HAP-1 (cell line): ENCODE data around the gene CACNA1C.

Experiments used
- DNase-seq, 2 experiments: peaks; one replicate each; pipeline ENCODE4 v3.0.0-alpha.2; 2016 to 2020; ENCODE audit warnings: low spot score in 2 of 2
- H3K27me3 ChIP-seq: fragments of 250-450 bp; sonication (Bioruptor Pico); 2 replicates; pipeline ENCODE4 v1.5.1; 2020; ENCODE audit warnings: low read depth, mild to moderate bottlenecking, moderate library complexity
- H3K36me3 ChIP-seq: fragments of 250-450 bp; sonication (Bioruptor Pico); replicated peaks from 2 replicates; pipeline ENCODE4 v1.5.1; 2020; ENCODE audit warnings: mild to moderate bottlenecking
- H3K4me1 ChIP-seq: fragments of 250-450 bp; sonication (Bioruptor Pico); 2 replicates; pipeline ENCODE4 v1.5.1; 2020; ENCODE audit warnings: mild to moderate bottlenecking
- H3K4me3 ChIP-seq: fragments of 250-450 bp; sonication (Bioruptor Pico); 2 replicates; pipeline ENCODE4 v1.5.1; 2020; ENCODE audit warnings: mild to moderate bottlenecking, moderate library complexity
- H3K9me3 ChIP-seq: fragments of 250-450 bp; sonication (Bioruptor Pico); 2 replicates; pipeline ENCODE4 v1.5.1; 2020; ENCODE audit warnings: mild to moderate bottlenecking, moderate library complexity
- in situ Hi-C: fragments of 300-500 bp; cut with MboI; formaldehyde crosslinking; loops from 3 replicates; pipeline ENCODE4 v1.14.3; 2020; ENCODE audit warnings: low sequenced_read_pairs, inconsistent platforms, mixed read lengths

The CACNA1C gene

DNA sequence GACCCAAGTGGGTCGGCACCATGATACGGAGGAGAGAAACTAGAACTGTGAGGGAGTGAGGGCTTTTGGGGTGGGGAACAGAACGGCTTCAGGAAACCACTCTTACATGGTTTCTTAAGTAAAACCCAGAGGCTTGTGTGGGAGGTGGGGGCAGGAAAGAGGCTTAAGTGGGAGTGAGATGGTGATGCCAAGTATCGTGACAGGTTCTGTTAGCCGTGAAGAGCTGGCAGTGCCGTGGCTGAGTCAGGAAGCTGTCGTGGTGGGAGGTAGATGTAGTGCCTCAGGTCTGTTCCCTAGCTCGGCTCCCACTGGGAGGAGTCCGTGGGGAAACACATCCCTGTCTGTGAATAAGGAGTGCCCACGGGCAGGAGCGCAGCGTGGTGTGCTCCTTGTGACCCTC is 556.2 kb downstream of the CACNA1C start:
- in situ Hi-C loops: no loop called here
- no peak for DNase-seq
- Histone ChIP-seq H3K4me3 (no peak overlapping the region), H3K4me1 (no peaks in the 10 kb centered on the region), H3K9me3 (no peaks in the 10 kb centered on the region), H3K36me3 (no peaks in the 10 kb centered on the region), H3K27me3 (no peaks in the 10 kb centered on the region)

DNA sequence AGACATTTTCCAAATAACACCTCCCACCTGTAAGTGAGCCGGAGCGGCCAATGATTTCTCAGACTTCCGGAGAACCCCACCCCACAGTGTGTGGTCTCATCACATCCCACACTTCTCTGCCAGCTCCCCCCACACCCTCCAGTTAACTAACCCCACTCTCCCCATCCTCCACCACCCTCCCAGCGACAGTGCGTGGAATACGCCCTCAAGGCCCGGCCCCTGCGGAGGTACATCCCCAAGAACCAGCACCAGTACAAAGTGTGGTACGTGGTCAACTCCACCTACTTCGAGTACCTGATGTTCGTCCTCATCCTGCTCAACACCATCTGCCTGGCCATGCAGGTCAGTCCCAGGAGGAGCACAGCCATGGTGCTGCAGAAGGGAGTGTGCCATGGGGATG is 557.6 kb downstream of the CACNA1C start:
- Histone ChIP-seq H3K9me3 (no peaks in the 10 kb centered on the region), H3K4me3 (no peak overlapping the region), H3K27me3 (peaks cover 4% of the 10 kb centered on the region; the same call in 1 of the 2 replicates), H3K36me3 (no peaks in the 10 kb centered on the region), H3K4me1 (no peaks in the 10 kb centered on the region)
- no peak for DNase-seq
- in situ Hi-C loops: no loop called here

DNA sequence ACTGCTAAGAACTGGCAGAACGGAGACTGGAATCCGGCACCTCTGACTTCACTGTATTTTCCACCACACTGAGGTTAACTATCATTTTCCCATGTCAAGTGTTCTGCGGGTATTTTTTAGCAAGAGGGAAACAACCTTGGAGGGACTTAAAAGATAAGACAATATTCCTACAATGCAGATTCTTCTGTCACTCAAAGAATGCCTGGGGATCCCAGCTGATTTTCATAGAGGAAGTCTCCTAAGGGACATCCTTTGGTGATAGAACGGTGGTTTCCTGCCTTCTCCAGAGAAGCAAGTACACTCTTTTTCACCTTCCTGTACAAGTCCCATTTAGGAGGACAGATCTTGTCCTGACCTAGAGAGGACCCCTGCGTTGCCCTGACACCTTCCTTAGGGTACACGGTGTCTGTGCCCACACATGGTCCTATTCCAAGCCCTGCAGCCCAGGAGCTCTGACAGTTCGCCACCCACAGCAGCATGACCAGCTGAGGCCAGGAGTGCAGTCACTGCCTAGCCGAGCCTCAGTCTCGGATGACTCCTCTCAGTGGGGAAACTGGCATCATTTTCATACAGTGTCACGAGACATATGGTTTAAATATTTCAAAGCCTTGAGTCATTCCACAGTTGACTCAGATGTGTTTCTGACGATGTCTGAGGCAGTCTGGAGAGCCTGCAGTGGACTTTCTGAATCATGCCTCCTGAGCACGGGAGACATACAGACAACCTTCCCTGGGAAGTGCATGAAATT is 560.7 kb downstream of the CACNA1C start:
- H3K27me3 ChIP-seq: peaks cover 4% of the 10 kb centered on the region; the same call in 1 of the 2 replicates
- no peaks in the 10 kb centered on the region for H3K36me3 ChIP-seq
- no peak overlapping the region for H3K4me3 ChIP-seq
- in situ Hi-C loops: no loop called here
- DNase-seq: no peak
- H3K9me3 ChIP-seq: no peaks in the 10 kb centered on the region
- no peaks in the 10 kb centered on the region for H3K4me1 ChIP-seq

DNA sequence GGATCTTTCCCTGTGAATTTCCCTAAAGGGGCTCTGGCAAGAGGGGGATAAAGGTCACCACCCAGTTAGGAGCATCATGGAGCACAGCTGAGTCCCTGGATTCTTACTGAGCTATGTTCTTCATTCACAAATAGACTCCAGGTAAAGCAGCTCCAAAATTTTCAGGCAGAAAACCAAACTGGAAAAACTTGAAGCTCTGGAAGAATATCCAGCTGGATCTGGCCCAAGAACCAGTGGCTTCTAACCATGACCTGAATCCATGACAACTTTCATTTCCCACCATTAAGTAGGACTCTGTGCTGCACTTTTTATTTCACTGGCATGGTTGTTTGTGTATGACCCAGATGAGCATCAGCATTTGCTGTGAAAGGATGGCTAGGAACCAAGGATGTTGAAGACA is 561.6 kb downstream of the CACNA1C start:
- no peak for DNase-seq
- in situ Hi-C loops: no loop called here
- H3K4me3 ChIP-seq: no peak overlapping the region

DNA sequence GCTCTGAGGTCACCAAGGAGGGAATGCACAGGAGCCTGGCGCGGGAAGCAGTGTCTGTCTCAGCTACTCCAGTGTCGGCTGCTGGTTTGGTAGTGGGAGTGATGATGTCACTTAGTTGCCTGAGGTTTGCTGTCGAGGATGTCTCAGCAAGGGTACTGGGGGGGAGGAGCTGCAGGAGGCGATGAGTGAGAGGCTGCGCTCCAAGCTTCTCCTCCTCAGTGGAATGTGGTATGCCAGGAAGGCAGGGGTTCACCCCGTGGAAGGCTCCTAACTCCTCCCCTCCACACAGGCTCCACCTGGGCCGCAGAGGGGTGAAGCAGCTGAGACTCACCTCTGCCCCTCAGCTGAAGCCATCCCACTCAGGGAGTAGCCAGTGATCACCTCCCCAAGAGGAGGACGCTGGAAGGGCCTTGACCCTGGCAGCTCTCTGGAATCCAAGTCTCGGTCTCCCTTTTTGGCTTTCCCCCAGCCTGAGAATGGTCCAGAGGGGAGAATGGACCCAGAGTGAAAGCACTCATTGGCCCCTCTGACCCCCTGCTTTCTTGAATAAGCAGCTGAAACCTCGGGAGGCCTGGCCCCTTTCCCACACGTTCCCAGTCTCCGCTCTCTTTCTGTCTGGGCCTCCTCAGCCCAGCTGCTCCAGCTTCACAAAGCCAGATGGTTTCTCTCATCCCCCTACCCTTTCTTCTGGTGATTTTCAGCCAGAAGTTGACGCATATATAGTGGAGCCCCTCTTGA is 563.0 kb downstream of the CACNA1C start:
- Histone ChIP-seq H3K36me3 (no peaks in the 10 kb centered on the region), H3K4me1 (no peaks in the 10 kb centered on the region), H3K9me3 (no peaks in the 10 kb centered on the region), H3K27me3 (peaks cover 8% of the 10 kb centered on the region), H3K4me3 (no peak overlapping the region)
- no peak for DNase-seq
- in situ Hi-C loops: no loop called here

More for the DNA sequence above, 561.6 kb downstream of the CACNA1C start:
- Histone ChIP-seq H3K9me3 (no peaks in the 10 kb centered on the region), H3K36me3 (no peaks in the 10 kb centered on the region), H3K27me3 (peaks cover 7% of the 10 kb centered on the region; the same call in 1 of the 2 replicates), H3K4me1 (no peaks in the 10 kb centered on the region)

DNA sequence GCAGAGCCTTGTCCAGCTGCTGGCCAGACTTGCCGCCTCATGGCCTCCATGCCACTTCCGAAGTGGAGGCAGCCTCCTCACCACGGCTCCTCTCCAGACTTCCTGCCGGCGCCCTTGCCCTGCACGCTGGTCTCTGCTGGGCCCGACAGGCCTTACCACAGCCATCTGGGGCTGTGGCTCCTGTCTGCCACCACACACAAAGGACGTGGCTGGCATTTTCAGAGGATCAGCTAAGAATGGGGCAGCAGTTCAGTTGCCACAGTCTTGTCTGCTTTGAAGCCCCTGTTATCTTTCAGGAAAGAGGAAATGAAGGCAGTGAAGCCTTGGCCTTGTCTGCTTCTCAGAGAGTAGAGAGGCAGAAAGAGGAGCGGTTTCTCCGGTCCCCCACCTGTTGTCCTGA is 564.0 kb downstream of the CACNA1C start:
- in situ Hi-C loops: no loop called here
- H3K4me1 ChIP-seq: no peaks in the 10 kb centered on the region
- no peaks in the 10 kb centered on the region for H3K9me3 ChIP-seq
- peaks cover 10% of the 10 kb centered on the region for H3K27me3 ChIP-seq
- DNase-seq: no peak
- no peaks in the 10 kb centered on the region for H3K36me3 ChIP-seq
- no peak overlapping the region for H3K4me3 ChIP-seq

DNA sequence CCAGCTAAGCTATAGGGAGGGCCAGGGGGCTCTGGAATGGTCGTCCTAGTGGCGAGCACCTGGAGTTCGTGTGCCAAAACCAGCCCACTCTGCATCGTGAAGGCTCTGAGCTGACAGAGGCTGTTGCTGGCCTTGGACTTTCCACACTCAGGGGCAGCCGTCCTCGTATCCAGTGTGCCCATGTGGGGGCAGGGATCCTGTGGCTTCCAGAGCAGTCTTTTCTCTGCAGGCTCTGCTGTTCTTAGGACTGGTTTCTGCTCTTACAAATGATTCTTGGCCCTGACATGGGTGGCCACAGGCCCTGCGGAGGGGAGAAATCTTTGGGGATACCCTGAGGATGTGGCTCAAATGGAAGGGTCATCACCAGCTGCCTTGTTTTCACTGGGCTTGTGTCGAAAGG is 564.6 kb downstream of the CACNA1C start:
- Histone ChIP-seq H3K36me3 (no peaks in the 10 kb centered on the region), H3K9me3 (no peaks in the 10 kb centered on the region), H3K4me3 (no peak overlapping the region), H3K4me1 (no peaks in the 10 kb centered on the region), H3K27me3 (peaks cover 14% of the 10 kb centered on the region)
- DNase-seq: no peak
- in situ Hi-C loops: no loop called here

DNA sequence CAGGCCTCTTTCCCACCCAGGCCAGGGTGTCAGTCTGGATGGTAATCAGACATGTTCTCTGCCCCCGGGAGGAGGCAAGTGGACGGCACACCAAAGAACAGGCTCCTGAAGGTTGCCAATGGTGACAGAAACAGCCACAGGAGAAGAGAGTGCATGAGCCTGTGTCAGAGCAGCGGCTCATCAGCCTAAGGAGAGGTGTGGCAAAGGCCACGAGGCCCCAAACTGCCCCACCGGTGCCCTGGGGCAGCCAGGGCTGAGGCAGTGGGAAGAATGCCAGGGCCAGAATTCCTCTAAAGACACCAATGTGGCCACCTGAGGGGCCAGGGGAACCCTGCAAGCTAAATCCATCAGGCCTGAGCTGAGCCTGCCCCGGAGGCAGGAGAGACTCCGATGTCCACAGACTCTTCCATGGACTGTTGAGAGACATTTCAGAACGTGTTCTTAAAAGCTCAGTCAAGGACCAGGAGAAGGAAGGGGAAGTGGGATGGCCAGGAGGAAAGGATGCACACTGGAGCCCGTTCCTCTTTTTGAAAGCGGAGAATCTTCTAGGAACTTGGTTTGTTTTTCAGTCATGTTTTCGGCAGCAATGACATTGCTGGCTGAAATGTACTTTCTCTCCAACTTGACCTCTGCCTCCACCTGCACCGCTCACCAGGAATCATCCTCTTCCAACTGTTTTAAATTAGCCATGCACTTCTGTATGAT is 565.7 kb downstream of the CACNA1C start:
- H3K36me3 ChIP-seq: no peaks in the 10 kb centered on the region
- H3K4me1 ChIP-seq: no peaks in the 10 kb centered on the region
- DNase-seq: no peak
- no peak overlapping the region for H3K4me3 ChIP-seq
- H3K27me3 ChIP-seq: peaks cover 18% of the 10 kb centered on the region
- H3K9me3 ChIP-seq: no peaks in the 10 kb centered on the region
- in situ Hi-C loops: no loop called here

DNA sequence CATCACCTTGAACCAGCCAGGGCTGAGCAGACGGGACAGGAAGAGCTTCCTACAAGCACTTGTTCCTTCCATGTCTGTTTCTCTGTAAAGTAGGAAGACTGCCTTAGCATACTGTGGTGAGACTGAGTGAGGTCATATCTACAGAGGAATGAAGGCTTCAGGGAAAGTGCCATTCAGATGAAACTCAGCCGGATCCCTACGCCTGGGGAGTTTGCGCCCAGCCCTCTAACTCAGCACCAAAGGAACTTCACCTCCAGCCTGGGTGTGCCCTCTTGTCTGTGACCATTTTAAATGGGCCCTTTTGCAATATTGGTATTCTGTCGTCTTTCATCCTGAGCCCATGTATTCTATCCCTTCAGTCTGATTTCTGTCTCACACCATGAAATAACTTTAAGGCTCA is 566.3 kb downstream of the CACNA1C start:
- Histone ChIP-seq H3K36me3 (no peaks in the 10 kb centered on the region), H3K4me1 (no peaks in the 10 kb centered on the region), H3K4me3 (no peak overlapping the region), H3K9me3 (no peaks in the 10 kb centered on the region), H3K27me3 (peaks cover 18% of the 10 kb centered on the region)
- DNase-seq: no peak
- in situ Hi-C loops: no loop called here

DNA sequence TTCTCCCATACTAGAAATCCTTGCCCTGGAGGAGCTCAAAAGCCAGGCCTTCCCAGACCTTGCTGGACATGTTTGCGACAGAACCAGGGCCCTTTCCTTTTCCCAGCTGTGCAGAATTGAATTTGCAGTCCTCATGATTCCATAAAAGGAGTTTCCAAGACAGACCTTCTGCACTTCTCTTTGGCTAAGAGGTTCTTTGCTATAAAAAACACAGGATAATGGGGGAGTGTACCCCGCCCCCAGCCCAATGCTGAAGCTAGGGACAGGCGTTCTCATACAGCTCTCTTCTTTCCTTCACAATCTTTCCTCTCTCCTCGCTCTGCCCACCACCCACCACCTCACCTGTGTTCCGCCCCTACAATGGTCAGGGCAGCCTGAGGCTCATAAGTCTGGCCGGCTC is 569.7 kb downstream of the CACNA1C start:
- no peaks in the 10 kb centered on the region for H3K9me3 ChIP-seq
- DNase-seq: no peak
- H3K4me1 ChIP-seq: no peaks in the 10 kb centered on the region
- H3K36me3 ChIP-seq: no peaks in the 10 kb centered on the region
- in situ Hi-C loops: no loop called here
- no peak overlapping the region for H3K4me3 ChIP-seq
- H3K27me3 ChIP-seq: peaks cover 20% of the 10 kb centered on the region

DNA sequence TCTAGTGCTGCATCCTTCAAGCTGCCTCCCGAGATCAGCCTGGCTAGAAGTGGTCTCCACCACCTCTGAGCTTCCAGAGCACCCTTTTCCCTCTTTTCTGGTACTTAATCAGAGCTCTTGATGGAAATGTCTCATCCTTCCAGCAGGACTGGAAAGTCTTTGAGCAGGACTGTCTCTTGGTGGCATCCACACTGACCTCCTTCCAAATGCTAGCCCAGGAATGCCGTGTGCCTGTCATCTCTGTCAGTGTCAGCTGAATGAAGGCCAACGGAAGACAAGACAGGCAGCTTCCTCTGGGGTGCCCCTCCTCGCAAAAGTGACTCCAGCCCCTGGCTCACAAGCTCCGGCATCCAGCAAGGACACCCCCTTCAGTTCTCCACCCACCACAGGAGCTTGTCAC is 570.7 kb downstream of the CACNA1C start:
- Histone ChIP-seq H3K4me3 (no peak overlapping the region), H3K27me3 (peaks cover 25% of the 10 kb centered on the region), H3K36me3 (no peaks in the 10 kb centered on the region), H3K9me3 (no peaks in the 10 kb centered on the region), H3K4me1 (no peaks in the 10 kb centered on the region)
- no peak for DNase-seq
- in situ Hi-C loops: no loop called here

DNA sequence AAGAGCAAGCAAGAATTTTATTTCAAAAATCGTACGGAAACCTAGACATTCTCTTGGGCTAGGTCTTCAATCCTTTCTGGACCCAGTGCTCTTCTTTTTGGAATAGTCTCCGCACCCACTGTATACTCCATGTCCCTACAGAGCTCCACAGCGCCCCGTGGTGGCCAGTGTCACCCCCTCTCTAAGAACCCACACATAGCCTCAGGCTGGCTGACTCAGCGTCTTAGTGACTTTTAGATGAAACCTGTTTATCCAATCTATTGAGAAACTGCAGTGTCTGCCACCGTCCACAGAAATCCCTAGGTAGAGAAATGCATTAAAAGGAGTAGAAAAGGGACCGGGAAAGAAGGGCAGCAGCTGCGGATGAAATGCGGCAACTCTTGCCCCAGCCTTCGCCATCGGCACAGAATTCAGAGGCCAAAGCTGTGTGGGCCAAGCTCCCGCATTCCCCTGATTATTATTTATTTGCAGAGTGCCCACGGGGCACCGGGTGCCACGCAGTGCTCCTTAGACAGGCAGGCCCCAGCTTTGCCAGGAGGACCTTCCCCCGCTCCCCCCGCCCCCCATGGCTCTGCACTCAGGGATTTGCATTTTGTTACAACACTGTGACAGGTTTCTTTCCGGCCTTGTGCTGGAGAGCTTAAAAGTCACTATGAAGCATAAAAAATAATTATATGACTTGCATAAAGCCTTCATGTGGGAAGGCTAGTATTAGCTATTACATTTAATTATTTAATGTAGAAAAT is 571.9 kb downstream of the CACNA1C start:
- no peak overlapping the region for H3K4me3 ChIP-seq
- in situ Hi-C loops: no loop called here
- H3K36me3 ChIP-seq: no peaks in the 10 kb centered on the region
- no peaks in the 10 kb centered on the region for H3K9me3 ChIP-seq
- no peaks in the 10 kb centered on the region for H3K4me1 ChIP-seq
- H3K27me3 ChIP-seq: peaks cover 28% of the 10 kb centered on the region
- DNase-seq: peak; percentile 8 to 77

DNA sequence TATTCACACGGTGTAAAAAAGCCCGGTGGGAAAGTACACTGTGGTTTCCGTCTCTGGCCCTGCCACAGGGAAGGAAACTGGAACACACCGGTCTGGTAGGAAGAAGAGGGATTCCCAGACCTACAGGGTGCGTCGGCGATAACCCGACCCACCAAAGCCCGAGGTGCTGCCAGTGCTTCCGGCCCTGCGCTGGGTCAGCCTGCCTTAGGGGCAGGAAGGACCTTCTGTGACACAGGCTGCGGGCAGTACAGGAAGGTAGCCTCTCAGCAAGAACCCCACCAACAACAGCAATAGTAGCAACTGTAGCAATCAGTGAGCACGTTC is 572.5 kb downstream of the CACNA1C start:
- no peak for DNase-seq
- H3K27me3 ChIP-seq: peaks cover 28% of the 10 kb centered on the region
- in situ Hi-C loops: no loop called here
- no peak overlapping the region for H3K4me3 ChIP-seq
- H3K36me3 ChIP-seq: no peaks in the 10 kb centered on the region
- H3K4me1 ChIP-seq: no peaks in the 10 kb centered on the region
- H3K9me3 ChIP-seq: no peaks in the 10 kb centered on the region
